HFFc6 (cell line): ENCODE measurements around the gene LAMTOR3. TPM values are rescaled to one million over a fixed set of nuclear protein-coding genes. Genes with fewer than 3 reads are reported as not detected.

Experiments used
- DNase-seq: peaks from one replicate; pipeline ENCODE4 v3.0.0-alpha.2; 2018
- H3K27ac Mint-ChIP-seq: 2 replicates; pipeline ENCODE4 v1.8.0; 2020; ENCODE audit warnings: mild to moderate bottlenecking, mixed read lengths
- H3K27me3 Mint-ChIP-seq: 2 replicates; pipeline ENCODE4 v1.8.0; 2021; ENCODE audit warnings: mild to moderate bottlenecking, moderate library complexity, mixed read lengths; ENCODE audit not compliant: insufficient read depth
- H3K36me3 Mint-ChIP-seq: 2 replicates; pipeline ENCODE4 v1.8.0; 2021; ENCODE audit warnings: low read depth, mixed read lengths
- H3K4me1 Mint-ChIP-seq: 2 replicates; pipeline ENCODE4 v1.8.0; 2020; ENCODE audit warnings: low read depth, mixed read lengths
- H3K4me3 Mint-ChIP-seq: 2 replicates; pipeline ENCODE4 v1.8.0; 2020; ENCODE audit warnings: mild to moderate bottlenecking, moderate library complexity, mixed read lengths
- H3K9me3 Mint-ChIP-seq: 2 replicates; pipeline ENCODE4 v1.8.0; 2020; ENCODE audit warnings: mild to moderate bottlenecking, mixed read lengths
- total RNA-seq, 6 experiments: library from RNA; stranded (reverse); fragmentation: NEBNext Ultra II Directional; extraction: Animal tissue kit (Norgen Biotek cat#: 25700); gene quantifications; 2 replicates in 1 of 6; 3 replicates in 5 of 6; pipeline ENCODE4 v1.2.3, GENCODE V29; 2021
- TF ChIP-seq, protein P1 (sequence below): fragments of 200-600 bp; sonication (generic); IDR thresholded peaks from 2 replicates; pipeline ENCODE4 v1.5.0; 2021; ENCODE audit warnings: antibody characterized with exemption, mild to moderate bottlenecking

LAMTOR3 gene
- total RNA-seq, 6 experiments from 2014 or later = 23.7 to 34.6 (median 26.8) TPM

DNA sequence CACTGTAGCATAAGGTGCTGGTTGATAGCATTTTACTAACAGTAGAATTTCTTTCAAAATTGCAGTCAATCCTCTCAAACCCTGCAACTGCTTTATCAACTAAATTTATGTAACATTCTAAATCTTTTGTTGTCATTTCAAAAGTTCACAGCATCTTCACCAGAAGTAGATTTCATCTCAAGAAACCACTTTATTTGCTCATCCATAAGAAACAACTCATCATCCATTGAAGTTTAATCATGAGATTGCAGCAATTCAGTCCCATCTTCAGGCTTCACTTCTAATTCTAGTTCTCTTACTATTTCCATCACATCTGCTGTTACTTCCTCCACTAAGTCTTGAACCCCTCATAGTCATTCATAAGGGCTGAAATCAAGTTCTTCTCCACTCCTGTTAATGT lies 21.7 kb downstream of the LAMTOR3 start:
- H3K9me3 Mint-ChIP-seq = no peaks in the 10 kb centered on the region
- no peak overlapping the region for H3K27ac Mint-ChIP-seq
- no peak overlapping the region for H3K4me3 Mint-ChIP-seq
- TF ChIP-seq, protein P1, sequence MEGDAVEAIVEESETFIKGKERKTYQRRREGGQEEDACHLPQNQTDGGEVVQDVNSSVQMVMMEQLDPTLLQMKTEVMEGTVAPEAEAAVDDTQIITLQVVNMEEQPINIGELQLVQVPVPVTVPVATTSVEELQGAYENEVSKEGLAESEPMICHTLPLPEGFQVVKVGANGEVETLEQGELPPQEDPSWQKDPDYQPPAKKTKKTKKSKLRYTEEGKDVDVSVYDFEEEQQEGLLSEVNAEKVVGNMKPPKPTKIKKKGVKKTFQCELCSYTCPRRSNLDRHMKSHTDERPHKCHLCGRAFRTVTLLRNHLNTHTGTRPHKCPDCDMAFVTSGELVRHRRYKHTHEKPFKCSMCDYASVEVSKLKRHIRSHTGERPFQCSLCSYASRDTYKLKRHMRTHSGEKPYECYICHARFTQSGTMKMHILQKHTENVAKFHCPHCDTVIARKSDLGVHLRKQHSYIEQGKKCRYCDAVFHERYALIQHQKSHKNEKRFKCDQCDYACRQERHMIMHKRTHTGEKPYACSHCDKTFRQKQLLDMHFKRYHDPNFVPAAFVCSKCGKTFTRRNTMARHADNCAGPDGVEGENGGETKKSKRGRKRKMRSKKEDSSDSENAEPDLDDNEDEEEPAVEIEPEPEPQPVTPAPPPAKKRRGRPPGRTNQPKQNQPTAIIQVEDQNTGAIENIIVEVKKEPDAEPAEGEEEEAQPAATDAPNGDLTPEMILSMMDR = no peak
- H3K4me1 Mint-ChIP-seq = peaks cover 10% of the 10 kb centered on the region
- H3K27me3 Mint-ChIP-seq = peaks cover 7% of the 10 kb centered on the region; the same call in 1 of the 2 replicates
- H3K36me3 Mint-ChIP-seq = no peaks in the 10 kb centered on the region
- no peak for DNase-seq

DNA sequence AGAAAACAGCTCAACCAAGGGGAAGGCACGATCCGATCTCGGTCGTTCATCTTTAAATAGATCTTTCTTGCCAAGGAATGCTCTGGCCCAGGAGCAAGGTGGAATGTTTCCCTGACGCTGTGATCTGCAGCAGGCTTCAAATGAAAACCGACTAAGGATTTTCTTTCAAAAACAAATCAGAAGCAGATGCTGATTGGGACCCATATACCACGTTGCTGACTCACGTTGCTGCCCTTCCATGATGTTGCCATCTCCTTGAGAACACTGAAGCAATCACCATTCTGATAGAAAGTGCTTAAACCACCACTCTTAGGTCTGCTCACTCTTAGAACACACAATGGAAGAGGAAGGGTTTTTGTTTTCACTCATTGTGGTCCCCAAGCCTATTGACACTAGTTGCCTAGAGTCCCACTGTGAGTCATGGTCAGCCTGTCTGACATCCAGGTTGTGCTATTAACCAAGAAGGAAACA lies 26.1 kb downstream of the LAMTOR3 start:
- DNase-seq = peak; percentile 73
- TF ChIP-seq, protein P1 = no peak
- Mint-ChIP-seq H3K27ac (peak overlapping the region; percentile 70), H3K36me3 (no peaks in the 10 kb centered on the region), H3K27me3 (peaks cover 7% of the 10 kb centered on the region; the same call in 1 of the 2 replicates), H3K9me3 (no peaks in the 10 kb centered on the region), H3K4me1 (peaks cover 24% of the 10 kb centered on the region), H3K4me3 (peak overlapping the region; percentile 71)

DNA sequence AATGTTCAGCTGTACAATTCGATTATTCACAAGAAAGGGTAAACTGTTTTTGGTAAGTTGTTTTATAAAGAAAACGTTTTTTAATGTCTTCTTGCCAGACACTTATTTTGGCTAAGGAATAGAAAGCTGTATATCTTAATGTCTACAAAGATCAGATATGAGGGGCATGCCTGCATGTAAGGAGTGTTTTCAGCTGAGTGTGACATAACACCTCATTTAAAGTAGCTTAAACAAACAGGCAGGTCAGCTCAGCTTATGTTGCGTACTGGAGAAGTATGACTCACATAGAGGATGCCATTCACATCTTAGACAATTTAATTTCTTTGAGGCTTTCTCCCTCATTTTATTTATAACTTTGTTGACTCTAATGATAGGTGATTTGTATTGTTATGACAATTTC lies 30.4 kb downstream of the LAMTOR3 start:
- Mint-ChIP-seq H3K4me3 (no peak overlapping the region), H3K27me3 (no peaks in the 10 kb centered on the region; the same call in 1 of the 2 replicates), H3K36me3 (no peaks in the 10 kb centered on the region), H3K27ac (no peak overlapping the region), H3K4me1 (peaks cover 30% of the 10 kb centered on the region), H3K9me3 (no peaks in the 10 kb centered on the region)
- TF ChIP-seq, protein P1 = no peak
- DNase-seq = peak; percentile 29

DNA sequence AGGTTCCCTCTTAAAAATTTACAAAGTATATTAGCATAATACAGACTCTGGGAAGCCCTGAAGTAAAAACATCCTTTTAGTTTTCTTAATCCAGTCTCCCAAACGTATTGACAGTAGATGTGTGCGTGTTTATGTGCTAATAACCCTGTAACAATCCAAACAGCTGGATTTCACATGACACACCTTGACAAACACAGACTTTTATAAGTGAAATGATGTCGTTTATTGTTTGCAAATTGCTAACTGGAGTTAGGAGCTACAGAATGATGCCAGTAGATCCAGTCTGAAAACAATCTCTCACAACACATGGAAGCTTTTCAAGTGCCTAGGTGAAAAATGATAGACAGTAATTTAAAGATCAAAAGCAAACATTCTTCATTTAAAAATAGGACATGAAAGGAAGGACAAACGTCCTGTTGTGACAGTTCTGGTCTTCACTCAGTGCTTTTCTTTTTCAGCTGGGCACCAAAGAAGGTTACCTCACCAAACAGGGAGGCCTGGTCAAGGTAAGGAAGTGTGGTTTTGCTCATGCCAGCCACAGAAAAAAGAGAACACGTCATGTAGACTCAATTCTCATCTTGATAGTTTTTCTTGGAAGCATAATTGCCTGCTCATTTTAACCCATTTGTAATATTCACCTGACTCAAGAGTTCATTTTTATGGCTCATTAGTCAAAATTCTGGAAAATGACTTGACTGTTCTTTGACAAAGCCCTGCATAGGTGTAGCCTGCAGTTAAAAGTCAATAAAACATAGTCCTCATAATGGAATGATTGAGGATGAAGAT lies 32.9 kb downstream of the LAMTOR3 start:
- Mint-ChIP-seq H3K4me1 (peaks cover 21% of the 10 kb centered on the region), H3K27me3 (no peaks in the 10 kb centered on the region), H3K9me3 (no peaks in the 10 kb centered on the region), H3K27ac (no peak overlapping the region), H3K36me3 (no peaks in the 10 kb centered on the region), H3K4me3 (no peak overlapping the region)
- no peak for DNase-seq
- TF ChIP-seq, protein P1 = no peak

DNA sequence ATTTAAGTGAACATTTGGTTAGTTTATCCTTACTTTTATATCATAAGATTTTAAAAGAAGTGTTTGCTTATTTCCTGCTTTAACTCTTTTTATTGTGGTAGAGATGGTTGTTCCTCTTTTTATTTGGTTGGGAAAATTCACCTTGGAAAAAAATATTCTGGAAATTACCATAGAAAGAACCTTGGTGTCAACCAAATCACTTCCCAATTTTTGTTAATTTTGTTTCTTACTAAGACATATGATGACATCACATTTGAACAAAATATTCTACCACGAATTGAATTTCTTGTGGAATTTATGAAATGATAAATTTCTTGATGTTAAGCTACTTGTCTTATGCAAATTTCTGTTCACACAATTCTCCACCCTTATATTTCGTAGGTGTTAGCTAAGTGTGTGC lies 33.7 kb downstream of the LAMTOR3 start:
- no peak overlapping the region for H3K4me3 Mint-ChIP-seq
- H3K9me3 Mint-ChIP-seq = no peaks in the 10 kb centered on the region
- TF ChIP-seq, protein P1 = no peak
- DNase-seq = no peak
- H3K4me1 Mint-ChIP-seq = peaks cover 28% of the 10 kb centered on the region
- no peaks in the 10 kb centered on the region; the same call in 1 of the 2 replicates for H3K27me3 Mint-ChIP-seq
- H3K36me3 Mint-ChIP-seq = no peaks in the 10 kb centered on the region
- H3K27ac Mint-ChIP-seq = no peak overlapping the region
